ENCODE measurements around the gene EDAR.

Gene EDAR

DNA sequence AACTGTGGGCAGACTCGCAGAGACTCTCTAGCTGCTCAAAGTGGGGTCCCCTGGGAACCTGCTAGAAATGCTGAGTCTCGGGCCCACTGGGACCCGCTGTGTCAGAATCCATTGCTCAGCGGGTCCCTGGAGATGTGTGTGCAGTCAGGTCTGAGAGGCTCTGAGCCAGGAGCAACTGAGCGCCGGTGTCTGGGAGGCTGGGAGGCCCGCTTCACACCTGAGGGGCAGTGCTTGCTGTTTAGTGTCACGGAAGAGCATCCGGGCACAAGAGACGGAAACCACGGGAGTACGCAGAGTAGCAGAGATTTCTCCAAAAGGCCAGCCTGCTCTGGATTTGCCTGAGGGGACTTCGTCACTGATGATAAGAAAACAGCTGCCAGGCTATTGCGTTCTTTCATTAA, 70.1 kb downstream of the EDAR start:
- TF ChIP-seq FOXM1 (IDR thresholded peaks at IDR 0.05; ENCODE audit: borderline replicate concordance, low read depth) (no peak), TAF1 (IDR thresholded peaks at IDR 0.05; ENCODE audit: low read depth) (no peak), EGR1 (IDR thresholded peaks at IDR 0.05) (no peak), EP300 (IDR thresholded peaks at IDR 0.05; ENCODE audit: borderline replicate concordance) (no peak), CEBPB (IDR thresholded peaks at IDR 0.05) (no peak), YY1 (IDR thresholded peaks at IDR 0.05; ENCODE audit: low read depth) (no peak), TEAD4 (IDR thresholded peaks at IDR 0.05) (no peak), CREB1 (IDR thresholded peaks at IDR 0.05; ENCODE audit: low read depth) (no peak), RAD21 (IDR thresholded peaks at IDR 0.05; ENCODE audit: low read depth) (no peak), NFIC (IDR thresholded peaks at IDR 0.05) (no peak), ZBTB7A (IDR thresholded peaks at IDR 0.05; ENCODE audit: low read depth) (no peak)
- TF ChIP-seq, protein P1, sequence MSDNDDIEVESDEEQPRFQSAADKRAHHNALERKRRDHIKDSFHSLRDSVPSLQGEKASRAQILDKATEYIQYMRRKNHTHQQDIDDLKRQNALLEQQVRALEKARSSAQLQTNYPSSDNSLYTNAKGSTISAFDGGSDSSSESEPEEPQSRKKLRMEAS (IDR thresholded peaks at IDR 0.05): no peak
- TF ChIP-seq, protein P2, sequence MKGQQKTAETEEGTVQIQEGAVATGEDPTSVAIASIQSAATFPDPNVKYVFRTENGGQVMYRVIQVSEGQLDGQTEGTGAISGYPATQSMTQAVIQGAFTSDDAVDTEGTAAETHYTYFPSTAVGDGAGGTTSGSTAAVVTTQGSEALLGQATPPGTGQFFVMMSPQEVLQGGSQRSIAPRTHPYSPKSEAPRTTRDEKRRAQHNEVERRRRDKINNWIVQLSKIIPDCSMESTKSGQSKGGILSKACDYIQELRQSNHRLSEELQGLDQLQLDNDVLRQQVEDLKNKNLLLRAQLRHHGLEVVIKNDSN (IDR thresholded peaks at IDR 0.05): no peak

DNA sequence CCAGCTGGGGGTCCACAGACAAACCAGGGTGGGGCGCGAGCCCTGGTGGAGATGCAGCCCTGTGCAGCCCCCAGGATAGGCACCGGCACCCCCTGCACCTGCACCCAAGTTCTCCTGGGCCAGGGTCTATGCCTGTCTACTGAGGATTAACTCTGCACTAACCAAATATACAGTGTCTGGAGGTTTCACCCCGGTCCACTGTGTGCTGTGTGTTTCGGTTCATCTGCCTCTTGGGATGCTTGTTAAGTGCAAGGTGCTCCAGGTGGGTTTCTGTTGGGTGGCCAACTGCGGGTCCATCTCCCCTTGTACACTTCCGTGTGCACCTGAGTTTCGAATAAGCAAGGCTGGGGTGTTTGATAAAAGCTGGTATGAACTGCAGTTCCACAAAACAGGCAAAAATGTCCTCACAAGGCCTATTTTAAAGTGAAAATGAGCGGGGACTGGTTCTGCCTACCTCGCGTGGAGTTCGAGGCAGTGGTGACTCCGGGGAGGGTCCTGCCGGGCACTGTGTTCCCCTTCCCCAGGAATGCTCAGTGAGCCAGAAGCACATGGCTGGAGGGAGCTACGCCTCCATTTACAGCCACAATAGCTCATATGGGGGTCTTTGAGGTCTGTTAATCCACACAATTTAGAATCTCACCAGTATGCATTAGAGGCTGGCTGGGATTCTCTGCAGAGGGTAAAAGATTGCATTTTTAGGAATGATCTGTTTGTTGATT, 70.7 kb downstream of the EDAR start:
- no peak for TF ChIP-seq TCF12 (IDR thresholded peaks at IDR 0.05; ENCODE audit: low read depth)
- TF ChIP-seq TEAD4 (IDR thresholded peaks at IDR 0.05): no peak
- TF ChIP-seq, protein P1 (IDR thresholded peaks at IDR 0.05): no peak
- TF ChIP-seq EGR1 (IDR thresholded peaks at IDR 0.05): no peak
- TF ChIP-seq ZBTB7A (IDR thresholded peaks at IDR 0.05; ENCODE audit: low read depth): no peak
- no peak for TF ChIP-seq NFIC (IDR thresholded peaks at IDR 0.05)
- TF ChIP-seq CEBPB (IDR thresholded peaks at IDR 0.05): no peak
- no peak for TF ChIP-seq TAF1 (IDR thresholded peaks at IDR 0.05; ENCODE audit: low read depth)
- TF ChIP-seq CREB1 (IDR thresholded peaks at IDR 0.05; ENCODE audit: low read depth): no peak
- TF ChIP-seq, protein P3, sequence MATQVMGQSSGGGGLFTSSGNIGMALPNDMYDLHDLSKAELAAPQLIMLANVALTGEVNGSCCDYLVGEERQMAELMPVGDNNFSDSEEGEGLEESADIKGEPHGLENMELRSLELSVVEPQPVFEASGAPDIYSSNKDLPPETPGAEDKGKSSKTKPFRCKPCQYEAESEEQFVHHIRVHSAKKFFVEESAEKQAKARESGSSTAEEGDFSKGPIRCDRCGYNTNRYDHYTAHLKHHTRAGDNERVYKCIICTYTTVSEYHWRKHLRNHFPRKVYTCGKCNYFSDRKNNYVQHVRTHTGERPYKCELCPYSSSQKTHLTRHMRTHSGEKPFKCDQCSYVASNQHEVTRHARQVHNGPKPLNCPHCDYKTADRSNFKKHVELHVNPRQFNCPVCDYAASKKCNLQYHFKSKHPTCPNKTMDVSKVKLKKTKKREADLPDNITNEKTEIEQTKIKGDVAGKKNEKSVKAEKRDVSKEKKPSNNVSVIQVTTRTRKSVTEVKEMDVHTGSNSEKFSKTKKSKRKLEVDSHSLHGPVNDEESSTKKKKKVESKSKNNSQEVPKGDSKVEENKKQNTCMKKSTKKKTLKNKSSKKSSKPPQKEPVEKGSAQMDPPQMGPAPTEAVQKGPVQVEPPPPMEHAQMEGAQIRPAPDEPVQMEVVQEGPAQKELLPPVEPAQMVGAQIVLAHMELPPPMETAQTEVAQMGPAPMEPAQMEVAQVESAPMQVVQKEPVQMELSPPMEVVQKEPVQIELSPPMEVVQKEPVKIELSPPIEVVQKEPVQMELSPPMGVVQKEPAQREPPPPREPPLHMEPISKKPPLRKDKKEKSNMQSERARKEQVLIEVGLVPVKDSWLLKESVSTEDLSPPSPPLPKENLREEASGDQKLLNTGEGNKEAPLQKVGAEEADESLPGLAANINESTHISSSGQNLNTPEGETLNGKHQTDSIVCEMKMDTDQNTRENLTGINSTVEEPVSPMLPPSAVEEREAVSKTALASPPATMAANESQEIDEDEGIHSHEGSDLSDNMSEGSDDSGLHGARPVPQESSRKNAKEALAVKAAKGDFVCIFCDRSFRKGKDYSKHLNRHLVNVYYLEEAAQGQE (IDR thresholded peaks at IDR 0.05; ENCODE audit: low read depth): no peak
- no peak for TF ChIP-seq EP300 (IDR thresholded peaks at IDR 0.05; ENCODE audit: borderline replicate concordance)
- TF ChIP-seq RAD21 (IDR thresholded peaks at IDR 0.05; ENCODE audit: low read depth): no peak
- TF ChIP-seq YY1 (IDR thresholded peaks at IDR 0.05; ENCODE audit: low read depth): no peak
- TF ChIP-seq, protein P2 (IDR thresholded peaks at IDR 0.05): no peak
- TF ChIP-seq FOXM1 (IDR thresholded peaks at IDR 0.05; ENCODE audit: borderline replicate concordance, low read depth): no peak

DNA sequence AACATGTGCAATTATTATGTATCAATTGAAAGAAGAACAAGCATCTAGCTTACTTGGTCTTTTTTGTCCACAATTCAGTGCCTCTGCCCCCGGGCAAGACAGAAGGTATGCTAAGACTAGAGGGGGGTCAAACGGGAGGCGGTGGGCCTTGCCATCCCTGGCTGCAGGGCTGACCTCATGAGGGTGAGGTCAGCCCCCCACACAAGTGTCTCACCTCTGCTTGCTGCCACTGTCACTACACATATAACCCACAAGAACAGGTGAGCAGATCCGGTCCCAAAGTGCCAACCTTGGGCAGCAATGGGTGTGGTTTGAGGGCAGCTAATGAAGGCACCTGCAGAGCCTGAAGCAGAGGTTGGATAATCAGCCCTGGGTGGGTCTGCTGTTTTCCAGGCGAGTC, 71.5 kb downstream of the EDAR start:
- TF ChIP-seq, protein P3 (IDR thresholded peaks at IDR 0.05; ENCODE audit: low read depth): no peak
- TF ChIP-seq TCF12 (IDR thresholded peaks at IDR 0.05; ENCODE audit: low read depth) (no peak), CREB1 (IDR thresholded peaks at IDR 0.05; ENCODE audit: low read depth) (no peak), YY1 (IDR thresholded peaks at IDR 0.05; ENCODE audit: low read depth) (no peak), TAF1 (IDR thresholded peaks at IDR 0.05; ENCODE audit: low read depth) (no peak), TEAD4 (IDR thresholded peaks at IDR 0.05) (no peak), CEBPB (IDR thresholded peaks at IDR 0.05) (no peak), RAD21 (IDR thresholded peaks at IDR 0.05; ENCODE audit: low read depth) (no peak), EGR1 (IDR thresholded peaks at IDR 0.05) (no peak), EP300 (IDR thresholded peaks at IDR 0.05; ENCODE audit: borderline replicate concordance) (no peak), FOXM1 (IDR thresholded peaks at IDR 0.05; ENCODE audit: borderline replicate concordance, low read depth) (no peak)
- TF ChIP-seq, protein P2 (IDR thresholded peaks at IDR 0.05): no peak
- TF ChIP-seq, protein P1 (IDR thresholded peaks at IDR 0.05): no peak

DNA sequence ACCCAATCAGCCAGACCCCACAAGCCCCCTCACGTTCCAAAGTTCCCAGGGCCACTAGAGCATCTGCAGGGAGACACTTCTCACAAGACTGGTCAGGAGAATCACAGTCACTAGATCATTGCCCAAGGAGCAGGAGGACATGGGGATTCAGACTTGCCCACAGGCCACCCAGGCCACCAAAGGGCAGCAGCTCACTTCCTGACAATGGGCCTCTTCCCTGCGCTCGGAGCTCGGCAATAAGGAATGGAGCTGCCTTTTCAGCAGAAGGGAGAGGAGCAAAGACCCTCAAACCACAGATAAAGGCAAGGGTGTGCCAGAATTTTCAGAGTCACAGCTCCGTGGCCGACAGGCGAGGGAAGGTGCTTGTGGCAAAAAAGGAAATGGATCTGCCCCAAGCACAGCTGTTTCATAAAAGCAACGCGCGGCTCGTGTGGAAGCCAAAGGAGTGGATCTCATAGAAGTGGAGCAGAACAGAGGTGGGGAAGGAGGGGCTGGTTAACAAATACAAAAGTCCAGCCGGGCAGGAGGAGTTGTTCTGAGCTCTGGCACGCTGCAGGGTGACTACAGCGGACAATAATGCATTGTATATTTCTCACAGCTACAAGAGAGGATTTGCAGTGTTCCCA, 72.1 kb downstream of the EDAR start:
- TF ChIP-seq EGR1 (IDR thresholded peaks at IDR 0.05): no peak
- TF ChIP-seq CREB1 (IDR thresholded peaks at IDR 0.05; ENCODE audit: low read depth): no peak
- TF ChIP-seq CEBPB (IDR thresholded peaks at IDR 0.05): no peak
- TF ChIP-seq YY1 (IDR thresholded peaks at IDR 0.05; ENCODE audit: low read depth): no peak
- TF ChIP-seq FOXM1 (IDR thresholded peaks at IDR 0.05; ENCODE audit: borderline replicate concordance, low read depth): no peak
- TF ChIP-seq ZBTB7A (IDR thresholded peaks at IDR 0.05; ENCODE audit: low read depth): no peak
- no peak for TF ChIP-seq RAD21 (IDR thresholded peaks at IDR 0.05; ENCODE audit: low read depth)
- TF ChIP-seq TEAD4 (IDR thresholded peaks at IDR 0.05): no peak
- no peak for TF ChIP-seq TCF12 (IDR thresholded peaks at IDR 0.05; ENCODE audit: low read depth)
- TF ChIP-seq, protein P2 (IDR thresholded peaks at IDR 0.05): no peak
- TF ChIP-seq, protein P3 (IDR thresholded peaks at IDR 0.05; ENCODE audit: low read depth): no peak
- TF ChIP-seq, protein P1 (IDR thresholded peaks at IDR 0.05): no peak
- TF ChIP-seq EP300 (IDR thresholded peaks at IDR 0.05; ENCODE audit: borderline replicate concordance): no peak
- no peak for TF ChIP-seq TAF1 (IDR thresholded peaks at IDR 0.05; ENCODE audit: low read depth)
- no peak for TF ChIP-seq NFIC (IDR thresholded peaks at IDR 0.05)

Data from Ishikawa (cell line).